Stimulated activated CD4-positive, alpha-beta T cell treated with anti-CD3 and anti-CD28 coated beads, Interleukin-12 subunit alpha, Interleukin-12 subunit beta, amount 100 ng/mL, for 4 hours (primary cell): ENCODE data around the gene GPR37L1.
"Not testable (repeated sequence)": the region's sequence is repeated elsewhere in the genome, so short reads cannot be mapped to it uniquely, and the experiment has no call there.

Experiments used
- DNase-seq: peaks from one replicate; pipeline ENCODE4 v3.0.0-alpha.2; 2020

GPR37L1 gene

GRCh38 chr1:202110977-202111376 is 11.7 kb upstream of the GPR37L1 start:
- no peak for DNase-seq

- DNase-seq, result not testable (repeated sequence)
These were observed 11.1 kb upstream of the GPR37L1 start for GRCh38 chr1:202111589-202111988.

GRCh38 chr1:202112859-202113689 is 9.6 kb upstream of the GPR37L1 start:
- no peak for DNase-seq

- no peak for DNase-seq
These were observed 8.9 kb upstream of the GPR37L1 start for GRCh38 chr1:202113690-202114300.

- DNase-seq, result no peak
These were observed 6.4 kb upstream of the GPR37L1 start for GRCh38 chr1:202116287-202116686.

GRCh38 chr1:202117898-202118371 is 4.8 kb upstream of the GPR37L1 start:
- no peak for DNase-seq

- no peak for DNase-seq
These were observed 1.7 kb upstream of the GPR37L1 start for GRCh38 chr1:202121006-202121405.

- DNase-seq, result no peak
These were observed 658 bp downstream of the GPR37L1 start for GRCh38 chr1:202123336-202123813.

- no peak for DNase-seq
These were observed 1.4 kb downstream of the GPR37L1 start for GRCh38 chr1:202124142-202124541.

GRCh38 chr1:202125611-202126010 is 2.9 kb downstream of the GPR37L1 start:
- no peak for DNase-seq

- DNase-seq, result no peak
These were observed 3.7 kb downstream of the GPR37L1 start for GRCh38 chr1:202126426-202126825.

GRCh38 chr1:202127061-202127460 is 4.3 kb downstream of the GPR37L1 start:
- no peak for DNase-seq

- DNase-seq, result no peak
These were observed 5.3 kb downstream of the GPR37L1 start for GRCh38 chr1:202127836-202128622.

GRCh38 chr1:202129453-202130296 is 7.0 kb downstream of the GPR37L1 start:
- DNase-seq, result no peak

GRCh38 chr1:202130297-202130721 is 7.6 kb downstream of the GPR37L1 start:
- DNase-seq, result no peak

- DNase-seq, result no peak
These were observed 8.3 kb downstream of the GPR37L1 start for GRCh38 chr1:202130816-202131522.

GRCh38 chr1:202131956-202132821 is 9.5 kb downstream of the GPR37L1 start:
- no peak for DNase-seq

GRCh38 chr1:202133001-202133400 is 10.3 kb downstream of the GPR37L1 start:
- no peak for DNase-seq

GRCh38 chr1:202133496-202133895 is 10.8 kb downstream of the GPR37L1 start:
- DNase-seq, result no peak

GRCh38 chr1:202133989-202134388 is 11.3 kb downstream of the GPR37L1 start:
- no peak for DNase-seq
